Neural progenitor cell (in vitro differentiated cells): ENCODE data around the gene SLC10A3.

Experiments used
- CTCF ChIP-seq: fragments of 200-600 bp; sonication (generic); IDR thresholded peaks from 2 replicates; pipeline ENCODE4 v1.5.1; 2017; ENCODE audit warnings: antibody characterized with exemption, mild to moderate bottlenecking
- EZH2phosphoT487 ChIP-seq: fragments of 200-600 bp; sonication (generic); IDR thresholded peaks from 2 replicates; pipeline ENCODE4 v1.6.1; 2017; ENCODE audit warnings: antibody characterized with exemption

GRCh38 chrX:154481911-154482601 is 8.4 kb downstream of the SLC10A3 start:
- TF ChIP-seq CTCF (no peak), EZH2phosphoT487 (no peak)
